Endodermal cell (in vitro differentiated cells): ENCODE measurements around the gene IL1RN. TPM values are rescaled to one million over a fixed set of nuclear protein-coding genes. Genes with fewer than 3 reads are reported as not detected.

Experiments
- DNase-seq: peaks from one replicate; pipeline ENCODE4 v3.0.0-alpha.2; 2017
- H3K27ac ChIP-seq: 2 replicates; pipeline ENCODE4 v1.5.1; 2013; ENCODE audit warnings: mild to moderate bottlenecking, low read depth, low read length, moderate library complexity
- H3K27me3 ChIP-seq: 2 replicates; pipeline ENCODE4 v1.6.1; 2013; ENCODE audit warnings: mild to moderate bottlenecking, low read length, moderate library complexity; ENCODE audit not compliant: insufficient read depth, control insufficient read depth, poor library complexity, severe bottlenecking
- H3K36me3 ChIP-seq: 2 replicates; pipeline ENCODE4 v1.7.0; 2013; ENCODE audit warnings: mild to moderate bottlenecking, low read length, moderate library complexity; ENCODE audit not compliant: control insufficient read depth, insufficient read depth
- H3K4me1 ChIP-seq: one replicate; pipeline ENCODE4 v1.7.0; 2013; ENCODE audit warnings: low read length; ENCODE audit not compliant: control insufficient read depth, insufficient read depth
- H3K4me3 ChIP-seq: 2 replicates; pipeline ENCODE4 v1.5.1; 2013; ENCODE audit warnings: mild to moderate bottlenecking, low read length, moderate library complexity
- H3K9ac ChIP-seq: 2 replicates; pipeline ENCODE4 v1.6.1; 2013; ENCODE audit warnings: mild to moderate bottlenecking, low read length, moderate library complexity; ENCODE audit not compliant: poor library complexity, severe bottlenecking; ENCODE audit errors: extremely low read depth
- H3K9me3 ChIP-seq: 2 replicates; pipeline ENCODE4 v1.6.1; 2013; ENCODE audit warnings: mild to moderate bottlenecking, low read length, moderate library complexity; ENCODE audit not compliant: control insufficient read depth
- H3K27ac Mint-ChIP-seq: 2 replicates; pipeline ENCODE4 v1.8.0; 2020; ENCODE audit warnings: mixed read lengths
- H3K27me3 Mint-ChIP-seq: 2 replicates; pipeline ENCODE4 v1.8.0; 2021; ENCODE audit warnings: mild to moderate bottlenecking, mixed read lengths; ENCODE audit not compliant: insufficient read depth
- H3K36me3 Mint-ChIP-seq: 2 replicates; pipeline ENCODE4 v1.8.0; 2020; ENCODE audit warnings: low read depth, mixed read lengths
- H3K4me1 Mint-ChIP-seq: 2 replicates; pipeline ENCODE4 v1.8.0; 2020; ENCODE audit warnings: mixed read lengths
- H3K4me3 Mint-ChIP-seq: 2 replicates; pipeline ENCODE4 v1.8.0; 2020; ENCODE audit warnings: mild to moderate bottlenecking, moderate library complexity, mixed read lengths
- H3K9me3 Mint-ChIP-seq: 2 replicates; pipeline ENCODE4 v1.8.0; 2020; ENCODE audit warnings: mild to moderate bottlenecking, mixed read lengths
- WGBS, 2 experiments: methylation state at CpG; one replicate each; pipeline versions ENCODE4 v1.1.5 to v1.1.7; 2013; ENCODE audit warnings: missing lambda C conversion rate in 2 of 2, mixed read lengths in 1 of 2; ENCODE audit not compliant: insufficient coverage in 1 of 2, insufficient read length in 1 of 2; 5-methylcytosine and 5-hydroxymethylcytosine counted together
- total RNA-seq, 2 donors: library from RNA; stranded (reverse); fragmentation: NEBNext Ultra II Directional in 1 of 2; extraction: Animal tissue kit (Norgen Biotek cat#: 25700) in 1 of 2; gene quantifications; 2 replicates in 1 of 2; 3 replicates in 1 of 2; pipeline ENCODE4 v1.2.1, GENCODE V29; 2021
- TF ChIP-seq, protein P1 (sequence below): fragments of 200-600 bp; sonication (generic); conservative IDR thresholded peaks from 2 replicates; pipeline ENCODE4 v1.5.0; 2021; ENCODE audit warnings: antibody characterized with exemption, mild to moderate bottlenecking

IL1RN gene
- total RNA-seq, 2 donors from 2014 or later = not detected

- no peaks in the 10 kb centered on the region for H3K36me3 ChIP-seq
- Mint-ChIP-seq H3K4me1 (peaks cover 3% of the 10 kb centered on the region), H3K9me3 (peaks cover 43% of the 10 kb centered on the region), H3K36me3 (no peaks in the 10 kb centered on the region), H3K27me3 (peaks cover 25% of the 10 kb centered on the region), H3K4me3 (no peak overlapping the region), H3K27ac (no peak overlapping the region)
- no peak overlapping the region for H3K27ac ChIP-seq
- WGBS, 2 experiments = 92 to 94% methylated on average over 3 to 4 of the region's 4 CpGs
- TF ChIP-seq, protein P1, sequence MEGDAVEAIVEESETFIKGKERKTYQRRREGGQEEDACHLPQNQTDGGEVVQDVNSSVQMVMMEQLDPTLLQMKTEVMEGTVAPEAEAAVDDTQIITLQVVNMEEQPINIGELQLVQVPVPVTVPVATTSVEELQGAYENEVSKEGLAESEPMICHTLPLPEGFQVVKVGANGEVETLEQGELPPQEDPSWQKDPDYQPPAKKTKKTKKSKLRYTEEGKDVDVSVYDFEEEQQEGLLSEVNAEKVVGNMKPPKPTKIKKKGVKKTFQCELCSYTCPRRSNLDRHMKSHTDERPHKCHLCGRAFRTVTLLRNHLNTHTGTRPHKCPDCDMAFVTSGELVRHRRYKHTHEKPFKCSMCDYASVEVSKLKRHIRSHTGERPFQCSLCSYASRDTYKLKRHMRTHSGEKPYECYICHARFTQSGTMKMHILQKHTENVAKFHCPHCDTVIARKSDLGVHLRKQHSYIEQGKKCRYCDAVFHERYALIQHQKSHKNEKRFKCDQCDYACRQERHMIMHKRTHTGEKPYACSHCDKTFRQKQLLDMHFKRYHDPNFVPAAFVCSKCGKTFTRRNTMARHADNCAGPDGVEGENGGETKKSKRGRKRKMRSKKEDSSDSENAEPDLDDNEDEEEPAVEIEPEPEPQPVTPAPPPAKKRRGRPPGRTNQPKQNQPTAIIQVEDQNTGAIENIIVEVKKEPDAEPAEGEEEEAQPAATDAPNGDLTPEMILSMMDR = no peak
- H3K4me3 ChIP-seq = no peak overlapping the region
- no peak overlapping the region for H3K9ac ChIP-seq
- H3K9me3 ChIP-seq = peaks cover 35% of the 10 kb centered on the region
- no peaks in the 10 kb centered on the region for H3K4me1 ChIP-seq
- peaks cover 24% of the 10 kb centered on the region for H3K27me3 ChIP-seq
- no peak for DNase-seq
Observed at GRCh38 chr2:113098041-113098440, 29.4 kb upstream of the IL1RN start.

DNA sequence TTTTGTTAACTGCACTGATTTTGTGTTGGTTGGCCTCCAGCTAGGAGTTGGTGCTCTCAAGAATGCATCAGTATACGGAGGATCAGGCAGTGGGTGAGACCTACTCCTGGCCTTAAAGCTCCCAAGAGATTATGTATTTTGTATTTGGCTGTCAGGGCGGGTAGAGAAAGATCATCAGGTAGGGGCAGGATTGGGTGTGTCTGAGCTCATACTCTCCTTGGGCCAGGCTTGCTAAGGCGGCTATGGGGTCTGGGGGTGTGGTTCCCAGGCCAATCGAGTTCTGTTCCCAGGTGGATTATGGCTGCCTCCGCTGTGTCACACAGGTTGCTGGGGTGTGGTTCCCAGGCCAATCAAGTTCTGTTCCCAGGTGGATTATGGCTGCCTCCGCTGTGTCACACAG lies 28.9 kb upstream of the IL1RN start:
- H3K9me3 ChIP-seq = peaks cover 39% of the 10 kb centered on the region
- H3K9me3 Mint-ChIP-seq = peaks cover 48% of the 10 kb centered on the region
- peaks cover 26% of the 10 kb centered on the region for H3K27me3 Mint-ChIP-seq
- H3K4me3 Mint-ChIP-seq = no peak overlapping the region
- H3K27ac Mint-ChIP-seq = no peak overlapping the region
- H3K4me3 ChIP-seq = no peak overlapping the region
- H3K9ac ChIP-seq = no peak overlapping the region
- DNase-seq = no peak
- peaks cover 24% of the 10 kb centered on the region for H3K27me3 ChIP-seq
- H3K4me1 ChIP-seq = no peaks in the 10 kb centered on the region
- peaks cover 3% of the 10 kb centered on the region for H3K4me1 Mint-ChIP-seq
- 93 to 100% methylated on average over 1 to 6 of the region's 6 CpGs for WGBS, 2 experiments
- H3K36me3 ChIP-seq = no peaks in the 10 kb centered on the region
- TF ChIP-seq, protein P1 = no peak
- H3K27ac ChIP-seq = no peak overlapping the region
- no peaks in the 10 kb centered on the region for H3K36me3 Mint-ChIP-seq

- Mint-ChIP-seq H3K9me3 (peaks cover 33% of the 10 kb centered on the region), H3K27ac (no peak overlapping the region), H3K27me3 (peaks cover 49% of the 10 kb centered on the region), H3K36me3 (no peaks in the 10 kb centered on the region), H3K4me1 (peaks cover 7% of the 10 kb centered on the region), H3K4me3 (no peak overlapping the region)
- no peaks in the 10 kb centered on the region for H3K4me1 ChIP-seq
- DNase-seq = no peak
- peaks cover 31% of the 10 kb centered on the region for H3K9me3 ChIP-seq
- H3K36me3 ChIP-seq = no peaks in the 10 kb centered on the region
- H3K4me3 ChIP-seq = no peak overlapping the region
- no peak overlapping the region for H3K9ac ChIP-seq
- TF ChIP-seq, protein P1 = no peak
- H3K27ac ChIP-seq = no peak overlapping the region
- peaks cover 52% of the 10 kb centered on the region for H3K27me3 ChIP-seq
- 90 to 92% methylated on average over 2 of the region's 2 CpGs for WGBS, 2 experiments
Observed at GRCh38 chr2:113102133-113102532, 25.3 kb upstream of the IL1RN start.
